Measurements from ENCODE around the gene ARID4B.

DNA sequence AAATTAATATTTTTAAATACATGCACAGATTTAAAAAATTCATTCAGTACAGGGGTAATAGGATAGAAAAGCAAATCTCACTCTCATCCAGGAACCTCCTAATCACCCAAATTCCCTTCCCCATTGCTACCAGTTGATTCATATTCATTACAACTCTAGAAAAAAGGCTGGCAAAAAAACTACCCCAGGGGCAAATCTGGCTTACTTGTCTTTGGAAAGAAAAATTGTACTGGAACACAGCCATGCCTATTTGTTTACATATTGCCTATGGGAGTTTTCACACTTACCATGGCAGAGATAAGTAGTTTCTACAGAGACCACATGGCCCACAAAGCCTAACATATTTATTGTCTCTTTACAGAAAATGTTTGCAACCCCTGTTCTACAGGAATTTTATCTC is 158.0 kb downstream of the ARID4B start:
- TF ChIP-seq, protein P1, sequence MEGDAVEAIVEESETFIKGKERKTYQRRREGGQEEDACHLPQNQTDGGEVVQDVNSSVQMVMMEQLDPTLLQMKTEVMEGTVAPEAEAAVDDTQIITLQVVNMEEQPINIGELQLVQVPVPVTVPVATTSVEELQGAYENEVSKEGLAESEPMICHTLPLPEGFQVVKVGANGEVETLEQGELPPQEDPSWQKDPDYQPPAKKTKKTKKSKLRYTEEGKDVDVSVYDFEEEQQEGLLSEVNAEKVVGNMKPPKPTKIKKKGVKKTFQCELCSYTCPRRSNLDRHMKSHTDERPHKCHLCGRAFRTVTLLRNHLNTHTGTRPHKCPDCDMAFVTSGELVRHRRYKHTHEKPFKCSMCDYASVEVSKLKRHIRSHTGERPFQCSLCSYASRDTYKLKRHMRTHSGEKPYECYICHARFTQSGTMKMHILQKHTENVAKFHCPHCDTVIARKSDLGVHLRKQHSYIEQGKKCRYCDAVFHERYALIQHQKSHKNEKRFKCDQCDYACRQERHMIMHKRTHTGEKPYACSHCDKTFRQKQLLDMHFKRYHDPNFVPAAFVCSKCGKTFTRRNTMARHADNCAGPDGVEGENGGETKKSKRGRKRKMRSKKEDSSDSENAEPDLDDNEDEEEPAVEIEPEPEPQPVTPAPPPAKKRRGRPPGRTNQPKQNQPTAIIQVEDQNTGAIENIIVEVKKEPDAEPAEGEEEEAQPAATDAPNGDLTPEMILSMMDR (conservative IDR thresholded peaks at IDR 0.05 in 1 of 2, IDR thresholded peaks at IDR 0.05 in 1 of 2; ENCODE audit: extremely low read depth in 1 of 2, insufficient read depth in 1 of 2, low read depth in 1 of 2, low read length in 2 of 2), result no peak
- no peak for TF ChIP-seq EZH2 (IDR thresholded peaks at IDR 0.05; ENCODE audit: borderline replicate concordance, low read length)

Measured in mammary epithelial cell (primary cell).